GM23338 (cell line): Measurements from ENCODE around the gene XYLT1. TPM values are rescaled to one million over a fixed set of nuclear protein-coding genes. Genes with fewer than 3 reads are reported as not detected.

Experiments
- EZH2 ChIP-seq: fragments of 200-600 bp; sonication (generic); IDR thresholded peaks from one replicate; pipeline ENCODE4 v1.8.0; 2017; ENCODE audit warnings: antibody characterized with exemption, mild to moderate bottlenecking, low read depth; ENCODE audit not compliant: unreplicated experiment
- EZH2phosphoT487 ChIP-seq: fragments of 200-600 bp; sonication (generic); IDR thresholded peaks from one replicate; pipeline ENCODE4 v1.8.1; 2018; ENCODE audit warnings: antibody characterized with exemption; ENCODE audit not compliant: unreplicated experiment
- REST ChIP-seq: IDR thresholded peaks from one replicate; pipeline ENCODE4 v1.6.1; 2018; ENCODE audit warnings: antibody characterized with exemption; ENCODE audit not compliant: unreplicated experiment
- ZNF114 ChIP-seq: fragments of 250-450 bp; sonication (Bioruptor Pico); IDR thresholded peaks from 2 replicates; pipeline ENCODE4 v1.5.0; 2020; ENCODE audit warnings: mild to moderate bottlenecking, moderate library complexity
- ZNF462 ChIP-seq: fragments of 250-450 bp; sonication (Bioruptor Pico); IDR thresholded peaks from 2 replicates; pipeline ENCODE4 v1.5.0; 2020; ENCODE audit warnings: mild to moderate bottlenecking, moderate library complexity
- polyA plus RNA-seq: library from polyadenylated mRNA; unstranded; fragments of >200 nt; fragmentation: Nextera tagmentation; extraction: Ambion mirVana; gene quantifications from 2 replicates; pipeline ENCODE4 v1.2.1, GENCODE V29; 2016
- total RNA-seq: library from RNA; depleted of rRNA; stranded (reverse); fragments of >200 nt; shearing (Covaris generic); gene quantifications from 2 replicates; pipeline ENCODE4 v1.2.3, GENCODE V29; 2014

The XYLT1 gene
- total and polyA plus RNA-seq, 2 experiments from 2014 or later = 3.5 to 24.7 TPM

GRCh38 chr16:17356243-17356933 is 114.4 kb downstream of the XYLT1 start (continued):
- TF ChIP-seq ZNF462 (no peak), EZH2phosphoT487 (no peak), EZH2 (no peak), REST (no peak), ZNF114 (CRISPR knock-in tag) (no peak)
